Naive thymus-derived CD4-positive, alpha-beta T cell (primary cell): ENCODE results near the gene DDX51. TPM values are rescaled to one million over a fixed set of nuclear protein-coding genes. Genes with fewer than 3 reads are reported as not detected.

ENCODE experiments used
- ATAC-seq: fragments of 150-1000 bp; cut with Tn5 transposase; 2 replicates; pipeline ENCODE4 v1.10.0; 2021; ENCODE audit warnings: mild to moderate bottlenecking, moderate library complexity
- CTCF ChIA-PET: fragments of 350-600 bp; sonication (Branson Sonifier 250); formaldehyde crosslinking; loops from one replicate; lab custom pipeline; 2021; ENCODE audit warnings: antibody characterized with exemption; lab: Charles Lee
- POLR2A ChIA-PET: fragments of 350-600 bp; sonication (Branson Sonifier 250); formaldehyde crosslinking; loops from one replicate; lab custom pipeline; 2021; ENCODE audit warnings: antibody characterized with exemption, inconsistent platforms; lab: Charles Lee
- DNase-seq, 9 donors: peaks; one replicate each; pipeline versions ENCODE4 v3.0.0 to v3.0.0-alpha.2; 2020 to 2022; ENCODE audit warnings: mixed read lengths in 1 of 9
- H3K27ac ChIP-seq: one replicate; pipeline ENCODE4 v1.7.0; 2013; ENCODE audit warnings: mild to moderate bottlenecking, low read depth, low read length, moderate library complexity
- H3K27me3 ChIP-seq, 2 donors: one replicate each; pipeline ENCODE4 v1.7.0; 2013; ENCODE audit warnings: low read length in 2 of 2, mild to moderate bottlenecking in 2 of 2, moderate library complexity in 2 of 2; ENCODE audit not compliant: control insufficient read depth in 2 of 2, insufficient read depth in 2 of 2
- H3K36me3 ChIP-seq, 3 experiments: 1 replicate in 2 of 3; 2 replicates in 1 of 3; pipeline ENCODE4 v1.7.0; 2013; ENCODE audit warnings: low read length in 3 of 3, mild to moderate bottlenecking in 3 of 3, moderate library complexity in 1 of 3; ENCODE audit not compliant: insufficient read depth in 3 of 3, control insufficient read depth in 2 of 3
- H3K4me1 ChIP-seq, 2 donors: one replicate each; pipeline ENCODE4 v1.7.0; 2013; ENCODE audit warnings: low read length in 2 of 2, mild to moderate bottlenecking in 2 of 2, moderate library complexity in 1 of 2; ENCODE audit not compliant: control insufficient read depth in 2 of 2, insufficient read depth in 2 of 2
- H3K4me3 ChIP-seq: 2 replicates; pipeline ENCODE4 v1.7.0; 2013; ENCODE audit warnings: mild to moderate bottlenecking, low read length
- H3K9me3 ChIP-seq, 3 experiments: 1 replicate in 2 of 3; 2 replicates in 1 of 3; pipeline ENCODE4 v1.7.0; 2013; ENCODE audit warnings: low read length in 3 of 3; ENCODE audit not compliant: control insufficient read depth in 2 of 3
- H3K27ac Mint-ChIP-seq, 9 donors: one replicate each; pipeline ENCODE4 v1.8.0; 2020 to 2022; ENCODE audit warnings: mixed read lengths in 9 of 9, mild to moderate bottlenecking in 8 of 9, moderate library complexity in 5 of 9, inconsistent platforms in 2 of 9
- H3K27me3 Mint-ChIP-seq, 5 donors: one replicate each; pipeline ENCODE4 v1.8.0; 2021 to 2022; ENCODE audit warnings: mixed read lengths in 5 of 5, mild to moderate bottlenecking in 1 of 5
- H3K36me3 Mint-ChIP-seq, 5 donors: one replicate each; pipeline ENCODE4 v1.8.0; 2020 to 2022; ENCODE audit warnings: mixed read lengths in 5 of 5, mild to moderate bottlenecking in 3 of 5, inconsistent platforms in 1 of 5
- H3K4me1 Mint-ChIP-seq, 7 donors: one replicate each; pipeline ENCODE4 v1.8.0; 2020 to 2022; ENCODE audit warnings: mixed read lengths in 7 of 7, mild to moderate bottlenecking in 3 of 7, inconsistent platforms in 1 of 7
- H3K4me3 Mint-ChIP-seq, 10 donors: one replicate each; pipeline ENCODE4 v1.8.0; 2020 to 2022; ENCODE audit warnings: mild to moderate bottlenecking in 10 of 10, mixed read lengths in 10 of 10, moderate library complexity in 6 of 10, inconsistent platforms in 2 of 10
- H3K9me3 Mint-ChIP-seq, 11 donors: one replicate each; pipeline ENCODE4 v1.8.0; 2020 to 2022; ENCODE audit warnings: mixed read lengths in 11 of 11, mild to moderate bottlenecking in 4 of 11, inconsistent platforms in 1 of 11, moderate library complexity in 1 of 11
- intact Hi-C, 2 donors: fragments of 100-400 bp; cut with micrococcal nuclease; formaldehyde crosslinking; loops; one replicate each; pipeline ENCODE4 v1.15.1; 2023
- polyA plus RNA-seq, 2 donors: library from polyadenylated mRNA; unstranded; fragments of 300-500 nt; fragmentation: Illumina TruSeq; gene quantifications; one replicate each; pipeline ENCODE4 v1.2.3, GENCODE V29; 2021
- total RNA-seq, 6 experiments: library from RNA in 5 of 6; stranded (reverse) in 5 of 6; gene quantifications; 1 replicate in 5 of 6; 2 replicates in 1 of 6; pipeline ENCODE4 v1.2.3 and lab custom pipeline; 2021 to 2026

The DDX51 gene
- total and polyA plus RNA-seq, 7 experiments from 2014 or later = 8.8 to 54.8 (median 49.5) TPM

DNA sequence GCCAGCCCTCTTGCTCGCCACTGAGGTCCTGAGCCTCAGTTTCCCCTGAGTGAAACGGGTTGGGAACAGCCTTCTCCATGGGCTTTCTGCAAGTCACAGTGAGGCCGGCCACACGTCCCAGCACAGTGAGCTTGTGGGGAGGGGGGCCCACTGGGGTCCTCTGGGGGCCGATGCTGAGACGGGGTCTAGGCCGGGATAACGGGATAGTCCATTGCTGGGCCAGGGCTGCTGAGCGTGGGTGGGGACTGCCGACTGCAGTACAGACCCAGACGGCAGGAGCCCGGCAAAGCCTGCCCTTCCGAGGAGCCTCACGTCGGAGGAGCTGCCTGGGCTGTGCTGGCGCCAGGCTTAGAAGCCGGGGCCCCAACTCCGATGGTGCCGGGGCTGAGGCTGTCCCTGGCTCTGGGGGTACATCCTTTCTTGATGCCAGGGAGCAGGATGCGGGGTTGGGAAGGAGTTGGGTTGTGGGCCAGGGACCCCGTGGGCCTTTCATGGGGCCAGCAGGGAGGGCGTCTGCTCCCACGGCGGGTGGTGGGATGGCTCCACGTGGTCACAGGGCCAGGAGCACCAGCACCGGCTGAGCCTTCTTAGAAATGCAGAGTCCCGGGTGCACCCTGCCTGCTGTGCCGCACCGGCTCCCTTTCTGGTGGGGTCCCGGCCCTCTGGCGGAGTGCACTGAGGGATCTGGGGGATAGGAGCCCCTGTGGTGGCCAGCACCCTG lies 24.4 kb upstream of the DDX51 start:
- Mint-ChIP-seq H3K9me3 (peaks cover 0 to 13% (median 0%) of the 10 kb centered on the region in 11 donors), H3K27ac (no peak overlapping the region), H3K4me1 (peaks cover 11 to 22% (median 16%) of the 10 kb centered on the region in 7 donors), H3K27me3 (peaks cover 0 to 8% (median 0%) of the 10 kb centered on the region in 5 donors), H3K36me3 (peaks cover 0 to 4% (median 0%) of the 10 kb centered on the region in 5 donors), H3K4me3 (peak overlapping the region in 1 of 10 donors; percentile 30)
- no peaks in the 10 kb centered on the region for H3K9me3 ChIP-seq
- ChIA-PET CTCF (interaction anchor here (1.5 kb wide), 1 partner anchor 15 kb away, joined by 4 read pairs; no protein-coding TSS in a partner anchor), POLR2A (interaction anchor here (1.0 kb wide), 1 partner anchor 20 kb away, joined by 3 read pairs; no protein-coding TSS in a partner anchor)
- H3K27ac ChIP-seq = no peak overlapping the region
- H3K4me1 ChIP-seq = peaks cover 0 to 15% of the 10 kb centered on the region in 2 donors
- DNase-seq = no peak
- intact Hi-C loops = no loop called here
- no peak overlapping the region for H3K4me3 ChIP-seq
- no peaks in the 10 kb centered on the region for H3K36me3 ChIP-seq
- no peaks in the 10 kb centered on the region for H3K27me3 ChIP-seq
- no peak for ATAC-seq

DNA sequence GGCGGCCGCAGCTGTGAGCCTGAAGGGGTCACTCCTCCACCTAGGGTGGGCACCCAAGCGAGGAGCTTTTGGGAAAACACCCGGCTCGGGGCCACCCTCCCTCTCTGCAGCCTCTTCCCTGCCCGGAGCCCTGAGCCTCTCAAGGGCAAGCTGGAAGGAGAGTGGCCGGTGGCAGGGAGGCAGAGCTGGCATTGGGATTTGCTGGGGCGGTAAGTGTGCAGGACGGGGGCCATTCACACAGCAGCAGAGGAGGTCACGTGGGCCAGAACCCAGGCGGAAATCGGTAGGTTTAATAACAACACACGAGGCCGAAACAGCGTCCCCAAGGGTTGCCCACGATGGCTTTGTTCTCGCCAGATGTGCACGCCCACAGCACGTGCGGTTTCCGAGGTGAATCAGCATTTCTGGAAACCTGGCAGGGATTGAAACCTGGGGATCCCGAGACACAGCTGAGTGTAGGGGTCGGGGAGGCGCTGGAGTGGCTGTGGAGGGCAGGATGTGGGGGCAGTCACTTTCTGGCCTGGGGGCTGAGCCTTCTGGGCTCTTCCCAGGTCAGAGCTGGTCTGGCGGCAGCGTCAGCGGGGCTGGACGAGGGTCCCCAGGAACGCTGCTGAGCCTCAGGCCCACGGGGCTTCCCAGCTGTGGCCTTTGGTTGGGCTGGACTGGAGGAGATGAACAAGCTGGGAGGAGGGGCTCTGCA lies 23.6 kb upstream of the DDX51 start:
- Mint-ChIP-seq H3K36me3 (peaks cover 0 to 4% (median 0%) of the 10 kb centered on the region in 5 donors), H3K27me3 (peaks cover 0 to under 1% (median 0%) of the 10 kb centered on the region in 5 donors), H3K9me3 (peaks cover 0 to 13% (median 0%) of the 10 kb centered on the region in 11 donors), H3K4me1 (peaks cover 12 to 19% (median 15%) of the 10 kb centered on the region in 7 donors), H3K27ac (peak overlapping the region in 1 of 9 donors; percentile 18), H3K4me3 (peak overlapping the region in 2 of 10 donors; percentile 30 to 41)
- Histone ChIP-seq H3K9me3 (no peaks in the 10 kb centered on the region), H3K4me1 (peaks cover 0 to 16% of the 10 kb centered on the region in 2 donors), H3K27ac (no peak overlapping the region), H3K4me3 (no peak overlapping the region), H3K36me3 (no peaks in the 10 kb centered on the region), H3K27me3 (no peaks in the 10 kb centered on the region)
- CTCF ChIA-PET = interaction anchor here (1.5 kb wide), 1 partner anchor 14 kb away, joined by 4 read pairs; no protein-coding TSS in a partner anchor
- DNase-seq (no peak), ATAC-seq (no peak)
- POLR2A ChIA-PET = interaction anchor here (1.0 kb wide), 1 partner anchor 21 kb away, joined by 3 read pairs; no protein-coding TSS in a partner anchor
- intact Hi-C loops = no loop called here

DNA sequence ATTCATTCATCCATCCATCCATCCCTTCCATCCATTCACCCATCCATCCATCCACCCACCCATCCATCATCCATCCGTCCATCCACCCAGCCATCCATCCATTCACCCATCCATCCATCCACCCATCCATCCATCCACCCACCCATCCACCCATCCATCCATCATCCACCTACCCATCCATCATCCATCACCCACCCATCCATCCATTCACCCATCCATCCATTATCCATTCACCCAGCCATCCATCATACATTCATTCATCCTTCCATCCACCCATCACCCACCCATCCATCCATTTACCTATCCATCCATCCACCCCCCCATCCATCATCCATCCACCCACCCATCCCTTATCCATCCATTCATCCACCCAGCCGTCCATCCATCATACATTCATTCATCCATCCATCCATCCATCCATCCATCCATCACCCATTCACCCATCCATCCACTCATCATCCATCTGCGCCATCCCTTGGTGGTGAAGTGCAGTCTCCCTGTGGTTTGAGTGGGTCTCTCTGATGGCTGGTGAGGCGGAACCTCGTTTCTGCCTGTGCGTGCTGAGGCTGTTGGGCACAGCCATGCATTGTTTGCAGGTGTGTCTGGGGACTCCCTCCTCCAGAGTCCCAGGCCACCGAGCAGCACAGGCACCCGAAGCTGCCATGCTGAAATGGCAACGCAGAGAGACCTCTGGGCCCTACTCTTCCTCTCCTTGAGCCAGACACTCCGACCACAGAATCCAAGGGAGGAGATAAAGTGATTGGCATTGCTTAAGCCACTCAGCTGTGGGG lies 22.9 kb upstream of the DDX51 start:
- no peaks in the 10 kb centered on the region for H3K27me3 Mint-ChIP-seq
- no peak overlapping the region for H3K4me3 ChIP-seq
- no peaks in the 10 kb centered on the region for H3K27me3 ChIP-seq
- peaks cover 0 to 24% of the 10 kb centered on the region in 2 donors for H3K4me1 ChIP-seq
- H3K27ac Mint-ChIP-seq = peak overlapping the region in 1 of 9 donors; percentile 31
- H3K9me3 ChIP-seq = no peaks in the 10 kb centered on the region
- ChIA-PET POLR2A (no interaction called here), CTCF (no interaction called here)
- no peaks in the 10 kb centered on the region for H3K36me3 ChIP-seq
- intact Hi-C loops = no loop called here
- H3K9me3 Mint-ChIP-seq = peaks cover 0 to 13% (median 0%) of the 10 kb centered on the region in 11 donors
- no peak for ATAC-seq
- H3K27ac ChIP-seq = no peak overlapping the region
- H3K36me3 Mint-ChIP-seq = peaks cover 0 to 4% (median 0%) of the 10 kb centered on the region in 5 donors
- H3K4me1 Mint-ChIP-seq = peaks cover 15 to 24% (median 16%) of the 10 kb centered on the region in 7 donors
- no peak for DNase-seq
- H3K4me3 Mint-ChIP-seq = peak overlapping the region in 1 of 10 donors; percentile 43

DNA sequence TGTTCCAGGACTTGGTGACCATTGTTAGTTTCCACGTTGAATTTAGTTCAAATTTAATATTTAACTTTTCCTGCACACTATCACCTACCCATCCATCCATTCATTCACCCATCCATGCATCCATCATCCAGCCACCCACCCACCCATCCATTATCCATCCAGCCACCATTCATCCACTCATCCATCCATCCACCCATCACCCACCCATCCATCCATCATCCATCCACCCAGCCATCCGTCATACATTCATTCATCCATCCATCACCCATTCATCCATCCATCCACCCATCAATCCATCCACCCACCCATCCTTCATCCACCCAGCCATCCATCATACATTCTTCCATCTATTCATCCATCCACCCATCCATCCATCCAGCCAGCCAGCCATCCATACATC lies 22.0 kb upstream of the DDX51 start:
- Histone ChIP-seq H3K4me3 (no peak overlapping the region), H3K36me3 (no peaks in the 10 kb centered on the region), H3K27me3 (no peaks in the 10 kb centered on the region), H3K4me1 (peaks cover 0 to 24% of the 10 kb centered on the region in 2 donors), H3K9me3 (no peaks in the 10 kb centered on the region), H3K27ac (no peak overlapping the region)
- H3K27ac Mint-ChIP-seq = no peak overlapping the region
- ChIA-PET CTCF (no interaction called here), POLR2A (no interaction called here)
- H3K4me1 Mint-ChIP-seq = peaks cover 15 to 26% (median 16%) of the 10 kb centered on the region in 7 donors
- ATAC-seq = no peak
- peaks cover 0 to 4% (median 0%) of the 10 kb centered on the region in 5 donors for H3K36me3 Mint-ChIP-seq
- H3K27me3 Mint-ChIP-seq = no peaks in the 10 kb centered on the region
- DNase-seq = no peak
- peaks cover 0 to 13% (median 0%) of the 10 kb centered on the region in 11 donors for H3K9me3 Mint-ChIP-seq
- no peak overlapping the region for H3K4me3 Mint-ChIP-seq
- intact Hi-C loops = no loop called here

DNA sequence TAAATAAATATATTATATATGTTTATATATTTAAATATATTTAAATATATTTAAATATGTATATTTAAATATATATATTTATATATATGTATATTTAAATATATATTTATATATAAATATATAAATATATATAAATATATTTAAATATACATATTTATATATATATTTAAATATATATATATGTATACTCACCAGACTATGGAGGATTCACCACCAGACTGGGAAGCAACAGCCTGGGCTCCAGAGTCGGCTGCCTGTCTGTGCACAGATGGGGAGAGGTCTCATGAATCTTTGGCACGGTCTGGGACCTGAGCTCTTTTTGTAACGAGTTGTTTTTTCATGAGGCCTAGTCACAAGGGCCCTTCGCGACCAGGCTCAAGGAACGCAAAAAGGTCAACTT lies 21.5 kb upstream of the DDX51 start:
- H3K27ac Mint-ChIP-seq = no peak overlapping the region
- H3K27me3 ChIP-seq = no peaks in the 10 kb centered on the region
- ChIA-PET POLR2A (no interaction called here), CTCF (no interaction called here)
- intact Hi-C loops = no loop called here
- H3K4me1 ChIP-seq = peaks cover 0 to 24% of the 10 kb centered on the region in 2 donors
- H3K4me3 Mint-ChIP-seq = no peak overlapping the region
- H3K4me1 Mint-ChIP-seq = peaks cover 15 to 26% (median 16%) of the 10 kb centered on the region in 7 donors
- DNase-seq (no peak), ATAC-seq (no peak)
- no peaks in the 10 kb centered on the region for H3K9me3 ChIP-seq
- peaks cover 0 to 13% (median 0%) of the 10 kb centered on the region in 11 donors for H3K9me3 Mint-ChIP-seq
- peaks cover 0 to 4% (median 0%) of the 10 kb centered on the region in 5 donors for H3K36me3 Mint-ChIP-seq
- H3K27ac ChIP-seq = no peak overlapping the region
- H3K27me3 Mint-ChIP-seq = no peaks in the 10 kb centered on the region
- no peak overlapping the region for H3K4me3 ChIP-seq
- H3K36me3 ChIP-seq = no peaks in the 10 kb centered on the region

DNA sequence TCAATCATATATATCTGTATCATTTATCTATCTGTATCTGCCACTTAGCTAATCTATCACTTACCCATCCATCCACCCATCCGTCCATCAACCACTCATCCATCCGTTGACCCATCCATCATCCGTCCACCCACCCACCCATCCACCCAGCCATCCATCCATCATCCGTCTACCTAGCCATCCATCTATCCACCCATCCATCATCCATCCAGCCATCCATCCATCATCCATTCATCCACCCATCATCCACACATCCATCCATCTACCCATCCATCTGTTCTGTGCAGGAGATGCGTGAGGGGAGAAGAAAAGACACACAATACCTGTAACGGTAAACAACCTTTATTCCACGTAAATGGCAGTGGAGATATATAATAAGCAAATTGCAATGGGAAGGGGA lies 20.3 kb upstream of the DDX51 start:
- DNase-seq (no peak), ATAC-seq (no peak)
- Mint-ChIP-seq H3K4me3 (peak overlapping the region in 5 of 10 donors; percentile 13 to 69 (median 45)), H3K27me3 (no peaks in the 10 kb centered on the region), H3K36me3 (peaks cover 0 to 4% (median 0%) of the 10 kb centered on the region in 5 donors), H3K4me1 (peaks cover 11 to 27% (median 16%) of the 10 kb centered on the region in 7 donors), H3K9me3 (peaks cover 0 to 13% (median 0%) of the 10 kb centered on the region in 11 donors), H3K27ac (peak overlapping the region in 1 of 9 donors; percentile 2)
- Histone ChIP-seq H3K27me3 (no peaks in the 10 kb centered on the region), H3K4me1 (peaks cover 0 to 24% of the 10 kb centered on the region in 2 donors), H3K27ac (no peak overlapping the region), H3K36me3 (no peaks in the 10 kb centered on the region), H3K9me3 (no peaks in the 10 kb centered on the region), H3K4me3 (no peak overlapping the region)
- POLR2A ChIA-PET = no interaction called here
- CTCF ChIA-PET = no interaction called here
- intact Hi-C loops = no loop called here
